ENCODE data around the gene DEDD. TPM values are rescaled to one million over a fixed set of nuclear protein-coding genes. Genes with fewer than 3 reads are reported as not detected.

Gene DEDD
- total and polyA plus RNA-seq, 2 of the 13 experiments (the other 11 are each of a cell fraction or from before 2014, with no cell fraction given) = 12.6 to 27.8 TPM

- TF ChIP-seq PAF1 (CRISPR knock-in tag; IDR thresholded peaks at IDR 0.05) (no peak), ZNF552 (CRISPR knock-in tag; IDR thresholded peaks at IDR 0.05; ENCODE audit: borderline replicate concordance) (no peak), SNRNP70 (IDR thresholded peaks at IDR 0.05; ENCODE audit: low read depth, low read length) (no peak), ZNF335 (CRISPR knock-in tag; IDR thresholded peaks at IDR 0.05) (no peak), THYN1 (CRISPR knock-in tag; IDR thresholded peaks at IDR 0.05; ENCODE audit: borderline replicate concordance, low read depth) (no peak), SNAPC2 (CRISPR knock-in tag; IDR thresholded peaks at IDR 0.05) (no peak), ZNF773 (CRISPR knock-in tag; IDR thresholded peaks at IDR 0.05; ENCODE audit: borderline replicate concordance) (no peak), GTF3A (CRISPR knock-in tag; conservative IDR thresholded peaks at IDR 0.05) (0 out of 2 replicates have a peak, but pooled peaks have one; percentile 58), ZMAT3 (CRISPR knock-in tag; conservative IDR thresholded peaks at IDR 0.05) (no peak), KDM5A (IDR thresholded peaks at IDR 0.05; ENCODE audit: borderline replicate concordance, low read length) (peak; percentile 69), ZNF766 (CRISPR knock-in tag; IDR thresholded peaks at IDR 0.05; ENCODE audit: borderline replicate concordance) (no peak), ARID3A (IDR thresholded peaks at IDR 0.05; ENCODE audit: low read depth, low read length) (peak; percentile 39; the same call in 1 of the 2 replicates), MYC (CRISPR knock-in tag; IDR thresholded peaks at IDR 0.05; ENCODE audit: borderline replicate concordance) (no peak), ZNF546 (CRISPR knock-in tag; conservative IDR thresholded peaks at IDR 0.05) (0 out of 2 replicates have a peak, but pooled peaks have one; percentile 35), CREB3 (CRISPR knock-in tag; IDR thresholded peaks at IDR 0.05) (no peak), ZNF407 (CRISPR knock-in tag; IDR thresholded peaks at IDR 0.05; ENCODE audit: not compliant biosample characterization) (no peak), ZNF282 (IDR thresholded peaks at IDR 0.05; ENCODE audit: partially characterized antibody) (no peak), KDM6A (CRISPR knock-in tag; IDR thresholded peaks at IDR 0.05; ENCODE audit: low read depth) (no peak), SAFB2 (CRISPR knock-in tag; IDR thresholded peaks at IDR 0.05; ENCODE audit: borderline replicate concordance, low read depth) (no peak; the same call in 1 of the 2 replicates)
Measured at GRCh38 chr1:161132410-161133219, at the start of gene DEDD (continued).

All from HepG2 (cell line).